HepG2 (cell line): ENCODE results near the gene FAM43B. TPM values are rescaled to one million over a fixed set of nuclear protein-coding genes. Genes with fewer than 3 reads are reported as not detected.

ENCODE experiments used
- GATAD2A ChIP-seq: IDR thresholded peaks from 2 replicates; pipeline ENCODE4 v1.6.1; 2016
- MAZ ChIP-seq, 2 experiments: sonication (generic) in 1 of 2; formaldehyde crosslinking in 1 of 2; IDR thresholded peaks; 2 replicates each; pipeline versions ENCODE4 v1.5.0 to v1.6.1; 2012 to 2020; ENCODE audit warnings: low read depth in 2 of 2, mild to moderate bottlenecking in 2 of 2, borderline replicate concordance in 1 of 2, improper control_type of control experiment in 1 of 2, low read length in 1 of 2, missing genetic modification reagents in 1 of 2, moderate library complexity in 1 of 2
- MZF1 ChIP-seq: sonication (generic); formaldehyde crosslinking; IDR thresholded peaks from 2 replicates; pipeline ENCODE4 v1.8.1; 2023; ENCODE audit warnings: mild to moderate bottlenecking, missing genetic modification reagents, borderline replicate concordance
- POLR2AphosphoS5 ChIP-seq: IDR thresholded peaks from 2 replicates; pipeline ENCODE4 v1.6.1; 2012; ENCODE audit warnings: low read depth, low read length
- SALL2 ChIP-seq: sonication (generic); formaldehyde crosslinking; IDR thresholded peaks from 2 replicates; pipeline ENCODE4 v1.8.1; 2023; ENCODE audit warnings: mild to moderate bottlenecking, missing genetic modification reagents, inconsistent platforms
- TAF1 ChIP-seq: sonication (generic); formaldehyde crosslinking; IDR thresholded peaks from 2 replicates; pipeline ENCODE4 v1.4.0; 2020; ENCODE audit warnings: missing genetic modification reagents
- ZFX ChIP-seq: sonication (generic); formaldehyde crosslinking; IDR thresholded peaks from 2 replicates; pipeline ENCODE4 v1.4.0; 2020; ENCODE audit warnings: mild to moderate bottlenecking, low read depth, missing genetic modification reagents, moderate library complexity
- ZNF230 ChIP-seq: sonication (generic); formaldehyde crosslinking; IDR thresholded peaks from 2 replicates; pipeline ENCODE4 v1.4.0; 2020; ENCODE audit warnings: mild to moderate bottlenecking, missing genetic modification reagents
- ZNF788 ChIP-seq: sonication (generic); formaldehyde crosslinking; IDR thresholded peaks from 2 replicates; pipeline ENCODE4 v1.5.0; 2020; ENCODE audit warnings: mild to moderate bottlenecking, missing genetic modification reagents, borderline replicate concordance
- ZSCAN21 ChIP-seq: sonication (generic); formaldehyde crosslinking; IDR thresholded peaks from 2 replicates; pipeline ENCODE4 v1.8.0; 2022; ENCODE audit warnings: mild to moderate bottlenecking, missing genetic modification reagents, moderate library complexity, borderline replicate concordance
- polyA plus RNA-seq, 8 experiments: library from polyadenylated mRNA; depleted of rRNA in 3 of 8; stranded (reverse) in 7 of 8; unstranded in 1 of 8; fragments of >200 nt; fragmentation: Illumina TruSeq in 4 of 8; extraction: Trizol in 4 of 8; gene quantifications; 2 replicates each; pipeline versions ENCODE4 v1.2.1 to v1.2.3, GENCODE V29; 2011 to 2016; ENCODE audit warnings: low read depth in 4 of 8, missing spikeins in 1 of 8, mixed read lengths in 1 of 8; ENCODE audit not compliant: insufficient read depth in 1 of 8
- total RNA-seq, 5 experiments: library from RNA; depleted of rRNA; stranded (reverse); fragments of >200 nt; fragmentation: Illumina TruSeq; extraction: Trizol; gene quantifications; 2 replicates each; pipeline ENCODE4 v1.2.3, GENCODE V29; 2016; ENCODE audit warnings: low read depth in 1 of 5
- TF ChIP-seq, protein P1 (sequence below): sonication (generic); formaldehyde crosslinking; IDR thresholded peaks from 2 replicates; pipeline ENCODE4 v1.5.0; 2020; ENCODE audit warnings: missing genetic modification reagents, mild to moderate bottlenecking, borderline replicate concordance
- TF ChIP-seq, protein P2 (sequence below): sonication (generic); formaldehyde crosslinking; IDR thresholded peaks from 2 replicates; pipeline ENCODE4 v1.5.0; 2020; ENCODE audit warnings: missing genetic modification reagents
- TF ChIP-seq, protein P3 (sequence below), 2 experiments: sonication (generic) in 1 of 2; formaldehyde crosslinking in 1 of 2; IDR thresholded peaks; 2 replicates each; pipeline versions ENCODE4 v1.4.0 to v1.6.1; 2018 to 2020; ENCODE audit warnings: missing genetic modification reagents in 2 of 2, borderline replicate concordance in 1 of 2, low read depth in 1 of 2, mild to moderate bottlenecking in 1 of 2, missing biosample characterization in 1 of 2
- TF ChIP-seq, protein P4 (sequence below): sonication (generic); formaldehyde crosslinking; IDR thresholded peaks from 2 replicates; pipeline ENCODE4 v1.4.0; 2020; ENCODE audit warnings: mild to moderate bottlenecking, missing genetic modification reagents
- TF ChIP-seq, protein P5 (sequence below): IDR thresholded peaks from 2 replicates; pipeline ENCODE4 v1.6.1; 2016; ENCODE audit warnings: missing biosample characterization, missing genetic modification reagents, low read depth

The FAM43B gene
- total and polyA plus RNA-seq, 2 of the 13 experiments (the other 11 are each of a cell fraction or from before 2014, with no cell fraction given): 0.63 to 3.7 TPM

DNA sequence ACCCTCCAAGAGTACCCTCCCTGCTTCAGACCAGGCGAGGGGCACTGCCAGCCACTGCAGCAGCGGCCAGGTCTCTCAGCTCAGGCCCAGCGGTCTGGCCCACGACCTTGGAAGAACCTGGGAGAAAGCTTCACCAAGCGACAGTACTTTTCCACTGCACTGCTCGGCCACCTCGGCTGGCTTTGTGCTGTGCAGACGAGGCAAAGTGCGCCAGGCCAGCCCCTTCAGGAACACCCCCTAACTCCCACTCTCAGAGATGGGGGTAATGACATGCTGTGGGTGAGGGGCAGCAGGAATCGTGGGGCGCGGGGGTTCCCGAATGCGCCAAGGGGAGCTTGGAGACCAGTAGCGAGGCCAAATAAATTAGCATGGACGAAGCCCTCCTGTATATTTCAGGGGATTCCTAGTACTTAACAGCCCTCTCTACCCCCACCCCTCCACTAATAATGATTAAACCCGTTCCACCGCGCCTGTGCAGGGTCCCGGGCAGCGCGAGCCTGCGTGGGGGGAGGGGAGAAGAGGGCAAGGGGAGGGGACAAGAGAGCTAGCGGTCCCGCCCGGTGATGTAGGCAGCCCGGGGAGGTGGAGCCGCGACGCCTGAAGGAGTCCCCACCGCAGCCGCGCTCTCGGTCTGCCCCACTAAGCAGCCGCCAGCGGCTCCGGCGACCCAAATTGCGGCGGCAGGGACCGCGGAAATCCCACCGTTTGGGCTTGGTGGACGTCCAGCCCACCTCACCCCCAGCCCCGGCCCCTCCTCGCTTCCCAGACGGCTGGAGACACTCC lies at the start of gene FAM43B (continued):
- TF ChIP-seq, protein P1, sequence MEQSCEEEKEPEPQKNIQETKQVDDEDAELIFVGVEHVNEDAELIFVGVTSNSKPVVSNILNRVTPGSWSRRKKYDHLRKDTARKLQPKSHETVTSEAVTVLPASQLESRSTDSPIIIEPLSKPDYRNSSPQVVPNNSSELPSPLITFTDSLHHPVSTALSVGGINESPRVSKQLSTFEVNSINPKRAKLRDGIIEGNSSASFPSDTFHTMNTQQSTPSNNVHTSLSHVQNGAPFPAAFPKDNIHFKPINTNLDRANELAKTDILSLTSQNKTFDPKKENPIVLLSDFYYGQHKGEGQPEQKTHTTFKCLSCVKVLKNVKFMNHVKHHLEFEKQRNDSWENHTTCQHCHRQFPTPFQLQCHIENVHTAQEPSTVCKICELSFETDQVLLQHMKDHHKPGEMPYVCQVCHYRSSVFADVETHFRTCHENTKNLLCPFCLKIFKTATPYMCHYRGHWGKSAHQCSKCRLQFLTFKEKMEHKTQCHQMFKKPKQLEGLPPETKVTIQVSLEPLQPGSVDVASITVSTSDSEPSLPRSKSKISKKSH (CRISPR knock-in tag): peak; percentile 63
- TF ChIP-seq ZSCAN21: peak; percentile 48
- peak; percentile 55; the same call in 1 of the 2 replicates for TF ChIP-seq GATAD2A (CRISPR knock-in tag)
- TF ChIP-seq ZFX (CRISPR knock-in tag): peak; percentile 93
- TF ChIP-seq ZNF788 (CRISPR knock-in tag): peak; percentile 10; the same call in 1 of the 2 replicates
- TF ChIP-seq, protein P2, sequence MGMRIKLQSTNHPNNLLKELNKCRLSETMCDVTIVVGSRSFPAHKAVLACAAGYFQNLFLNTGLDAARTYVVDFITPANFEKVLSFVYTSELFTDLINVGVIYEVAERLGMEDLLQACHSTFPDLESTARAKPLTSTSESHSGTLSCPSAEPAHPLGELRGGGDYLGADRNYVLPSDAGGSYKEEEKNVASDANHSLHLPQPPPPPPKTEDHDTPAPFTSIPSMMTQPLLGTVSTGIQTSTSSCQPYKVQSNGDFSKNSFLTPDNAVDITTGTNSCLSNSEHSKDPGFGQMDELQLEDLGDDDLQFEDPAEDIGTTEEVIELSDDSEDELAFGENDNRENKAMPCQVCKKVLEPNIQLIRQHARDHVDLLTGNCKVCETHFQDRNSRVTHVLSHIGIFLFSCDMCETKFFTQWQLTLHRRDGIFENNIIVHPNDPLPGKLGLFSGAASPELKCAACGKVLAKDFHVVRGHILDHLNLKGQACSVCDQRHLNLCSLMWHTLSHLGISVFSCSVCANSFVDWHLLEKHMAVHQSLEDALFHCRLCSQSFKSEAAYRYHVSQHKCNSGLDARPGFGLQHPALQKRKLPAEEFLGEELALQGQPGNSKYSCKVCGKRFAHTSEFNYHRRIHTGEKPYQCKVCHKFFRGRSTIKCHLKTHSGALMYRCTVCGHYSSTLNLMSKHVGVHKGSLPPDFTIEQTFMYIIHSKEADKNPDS: no peak
- peak; percentile 95 for TF ChIP-seq TAF1 (CRISPR knock-in tag)
- TF ChIP-seq MAZ (IDR thresholded peaks at IDR 0.05; ENCODE audit: borderline replicate concordance, low read depth, low read length): no peak; the same call in 1 of the 2 replicates
- TF ChIP-seq MAZ (CRISPR knock-in tag; IDR thresholded peaks at IDR 0.05; ENCODE audit: low read depth): peak; percentile 79
- no peak for TF ChIP-seq MZF1 (CRISPR knock-in tag)
- peak; percentile 95 for TF ChIP-seq POLR2AphosphoS5
- TF ChIP-seq, protein P3, sequence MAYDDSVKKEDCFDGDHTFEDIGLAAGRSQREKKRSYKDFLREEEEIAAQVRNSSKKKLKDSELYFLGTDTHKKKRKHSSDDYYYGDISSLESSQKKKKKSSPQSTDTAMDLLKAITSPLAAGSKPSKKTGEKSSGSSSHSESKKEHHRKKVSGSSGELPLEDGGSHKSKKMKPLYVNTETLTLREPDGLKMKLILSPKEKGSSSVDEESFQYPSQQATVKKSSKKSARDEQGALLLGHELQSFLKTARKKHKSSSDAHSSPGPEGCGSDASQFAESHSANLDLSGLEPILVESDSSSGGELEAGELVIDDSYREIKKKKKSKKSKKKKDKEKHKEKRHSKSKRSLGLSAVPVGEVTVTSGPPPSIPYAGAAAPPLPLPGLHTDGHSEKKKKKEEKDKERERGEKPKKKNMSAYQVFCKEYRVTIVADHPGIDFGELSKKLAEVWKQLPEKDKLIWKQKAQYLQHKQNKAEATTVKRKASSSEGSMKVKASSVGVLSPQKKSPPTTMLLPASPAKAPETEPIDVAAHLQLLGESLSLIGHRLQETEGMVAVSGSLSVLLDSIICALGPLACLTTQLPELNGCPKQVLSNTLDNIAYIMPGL (CRISPR knock-in tag; IDR thresholded peaks at IDR 0.05; ENCODE audit: borderline replicate concordance in 1 of 2, low read depth in 1 of 2): peak in 1 of 2 experiments; percentile 34; a peak in 2 of 4 replicates
- peak; percentile 29; the same call in 1 of the 2 replicates for TF ChIP-seq SALL2 (CRISPR knock-in tag)
- TF ChIP-seq ZNF230 (CRISPR knock-in tag): no peak
- TF ChIP-seq, protein P4, sequence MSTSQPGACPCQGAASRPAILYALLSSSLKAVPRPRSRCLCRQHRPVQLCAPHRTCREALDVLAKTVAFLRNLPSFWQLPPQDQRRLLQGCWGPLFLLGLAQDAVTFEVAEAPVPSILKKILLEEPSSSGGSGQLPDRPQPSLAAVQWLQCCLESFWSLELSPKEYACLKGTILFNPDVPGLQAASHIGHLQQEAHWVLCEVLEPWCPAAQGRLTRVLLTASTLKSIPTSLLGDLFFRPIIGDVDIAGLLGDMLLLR (CRISPR knock-in tag): no peak
- TF ChIP-seq, protein P5, sequence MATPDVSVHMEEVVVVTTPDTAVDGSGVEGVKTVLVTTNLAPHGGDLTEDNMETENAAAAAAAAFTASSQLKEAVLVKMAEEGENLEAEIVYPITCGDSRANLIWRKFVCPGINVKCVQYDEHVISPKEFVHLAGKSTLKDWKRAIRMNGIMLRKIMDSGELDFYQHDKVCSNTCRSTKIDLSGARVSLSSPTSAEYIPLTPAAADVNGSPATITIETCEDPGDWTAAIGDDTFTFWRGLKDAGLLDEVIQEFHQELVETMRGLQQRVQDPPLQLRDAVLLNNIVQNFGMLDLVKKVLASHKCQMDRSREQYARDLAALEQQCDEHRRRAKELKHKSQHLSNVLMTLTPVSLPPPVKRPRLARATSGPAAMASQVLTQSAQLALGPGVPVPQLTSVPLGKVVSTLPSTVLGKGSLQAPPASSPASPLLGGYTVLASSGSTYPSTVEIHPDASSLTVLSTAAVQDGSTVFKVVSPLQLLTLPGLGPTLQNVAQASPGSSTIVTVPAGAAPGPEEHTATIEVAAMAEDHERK (CRISPR knock-in tag): no peak
